Activated gamma-delta T cell (primary cell): ENCODE measurements around the gene IPMK.

Source experiments
- DNase-seq: peaks from one replicate; lab custom pipeline; 2025; lab: John Stamatoyannopoulos, UW
- total RNA-seq, 2 donors: gene quantifications; one replicate each; lab custom pipeline; 2026; lab: John Stamatoyannopoulos, UW

IPMK gene
- total RNA-seq, result 18.4 to 18.9 reads per million in 2 donors

DNA sequence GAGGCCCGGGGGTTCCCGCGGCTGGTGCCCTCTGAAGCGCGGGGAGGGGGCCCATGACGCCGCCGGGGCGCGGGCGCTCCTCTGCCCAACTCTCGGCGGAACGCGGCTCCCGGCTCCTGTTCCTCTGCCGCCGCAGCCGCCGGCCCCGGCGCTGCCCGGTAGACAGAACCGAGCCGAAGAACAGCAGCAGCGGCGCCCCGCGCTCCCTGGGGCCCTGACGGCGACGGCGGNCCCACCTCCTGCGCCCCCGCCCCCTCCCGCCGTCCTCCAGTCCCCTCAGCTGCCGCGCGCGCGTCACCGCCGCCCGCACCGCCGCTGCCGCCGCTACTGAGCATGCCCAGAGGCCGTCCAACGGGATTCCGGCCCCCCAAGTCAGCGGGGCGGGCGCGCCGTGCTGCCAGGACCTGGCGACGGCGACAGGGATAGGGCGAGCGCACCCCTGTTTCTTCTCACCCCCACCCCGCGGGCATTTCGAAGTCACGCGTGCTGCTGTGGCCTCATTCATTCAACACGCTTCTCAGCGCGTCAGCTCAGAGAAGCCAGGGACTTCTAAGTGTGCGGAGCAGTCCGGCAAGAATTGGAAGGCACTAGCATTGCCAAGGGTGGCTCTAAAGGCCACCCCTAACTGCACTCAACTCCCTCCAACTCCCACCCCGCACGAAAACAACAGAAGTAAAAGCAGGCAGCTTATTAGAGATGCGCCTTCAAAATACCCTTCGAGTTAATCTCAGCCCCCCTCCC lies at the start of gene IPMK:
Gene IPMK (minus strand): TSS at position 182 of the 741 bp plus-strand sequence. CDS start 283 bp downstream, outside the sequence.
- peak; percentile 99 for DNase-seq

DNA sequence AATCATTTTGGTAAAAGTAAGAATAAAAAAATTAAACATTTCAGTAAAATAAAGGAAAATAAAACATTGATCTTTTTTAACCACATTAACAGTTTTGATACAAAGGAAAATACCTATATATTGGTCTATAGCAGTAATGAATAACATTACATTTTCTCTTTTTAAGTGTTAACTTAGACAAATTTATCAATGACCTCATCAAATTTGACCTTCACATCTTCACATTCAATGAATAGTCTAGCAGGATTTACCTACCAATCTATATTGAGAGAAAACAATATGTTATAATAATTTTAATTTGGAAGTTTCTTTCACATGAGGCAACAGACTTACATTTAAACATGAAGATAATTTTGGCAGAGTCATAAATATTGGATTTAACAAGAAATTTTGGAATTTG lies 49.2 kb upstream of the IPMK start:
- no peak for DNase-seq

DNA sequence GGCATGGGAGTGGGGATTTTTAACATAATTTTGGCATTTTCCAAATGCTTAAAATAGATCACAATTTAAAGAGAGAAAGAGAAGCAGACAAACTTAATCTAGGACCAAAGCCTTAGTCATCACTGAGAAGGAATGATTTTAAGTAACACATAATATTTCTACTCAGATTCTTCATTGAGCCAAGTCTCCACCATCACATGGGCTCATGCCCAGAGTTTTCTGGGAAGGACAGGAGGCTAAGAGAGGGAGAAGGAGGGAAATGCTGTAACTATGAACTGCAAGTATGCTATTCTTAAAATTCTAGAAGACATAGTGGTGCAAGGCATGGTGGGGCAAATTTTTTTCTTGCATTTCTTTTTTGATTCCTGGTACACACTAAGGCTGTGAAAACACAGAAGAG lies 43.3 kb upstream of the IPMK start:
- no peak for DNase-seq

DNA sequence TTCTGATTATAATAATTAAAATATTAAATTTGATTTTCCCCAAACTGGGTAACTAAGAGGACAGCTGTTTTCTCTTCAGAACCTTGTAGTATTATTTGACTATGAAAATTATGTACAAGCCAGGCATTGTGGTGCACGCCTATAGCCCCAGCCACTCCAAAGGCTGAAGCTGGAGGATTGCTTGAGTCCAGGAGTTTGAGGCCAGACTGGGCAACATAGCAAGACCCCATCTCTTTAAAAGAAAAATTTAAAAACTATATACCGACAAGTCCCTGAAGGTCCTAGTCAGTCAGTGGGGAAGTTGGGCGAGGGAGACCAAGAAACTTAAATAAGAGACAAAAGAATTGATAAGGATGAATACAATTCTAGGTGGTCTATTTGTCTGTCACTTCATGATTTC lies 40.0 kb upstream of the IPMK start:
- DNase-seq, result no peak

DNA sequence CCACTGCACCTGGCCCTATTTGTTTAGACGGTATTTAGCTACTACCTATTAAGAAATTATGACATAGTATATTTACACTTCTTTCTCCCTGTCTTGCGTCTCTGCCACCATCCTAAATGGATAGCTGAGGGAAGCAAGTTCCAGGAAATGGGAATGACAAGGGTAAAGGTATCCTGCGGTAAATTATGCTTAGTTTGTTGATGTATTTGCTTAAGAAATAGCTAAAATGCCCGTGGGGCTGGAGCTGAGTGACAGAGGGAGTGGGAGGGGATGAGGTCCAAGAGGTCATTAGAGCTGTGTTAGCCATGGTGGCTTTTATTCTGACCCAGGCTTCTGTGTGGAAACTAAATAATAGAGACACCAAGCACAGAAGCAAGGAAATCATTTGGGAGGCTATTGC lies 38.1 kb upstream of the IPMK start:
- DNase-seq, result no peak

DNA sequence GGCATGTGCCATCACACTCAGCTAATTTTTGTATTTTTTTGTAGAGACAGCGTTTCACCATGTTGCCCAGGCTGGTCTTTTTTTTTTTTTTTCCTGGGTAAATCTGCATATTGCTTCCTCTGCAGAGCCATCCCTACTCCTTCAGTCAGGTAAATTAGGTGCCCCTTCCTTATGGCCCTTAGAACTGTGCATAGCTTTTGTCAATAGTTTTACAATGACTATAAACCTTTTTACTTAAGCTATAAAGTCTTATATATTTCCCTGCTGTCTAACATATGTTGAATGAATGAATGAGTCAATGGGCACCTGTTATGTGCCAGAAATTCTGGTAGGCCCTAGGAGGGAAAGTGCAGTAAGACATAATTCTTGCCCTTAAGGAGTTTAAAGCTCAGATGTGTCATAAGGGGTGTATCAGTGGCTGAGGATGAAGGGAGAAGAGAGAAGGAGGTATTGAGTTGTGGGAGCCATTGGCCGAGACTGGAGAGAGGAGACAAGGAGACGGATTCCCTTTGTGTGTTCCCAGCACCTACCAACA lies 36.5 kb upstream of the IPMK start:
- no peak for DNase-seq

DNA sequence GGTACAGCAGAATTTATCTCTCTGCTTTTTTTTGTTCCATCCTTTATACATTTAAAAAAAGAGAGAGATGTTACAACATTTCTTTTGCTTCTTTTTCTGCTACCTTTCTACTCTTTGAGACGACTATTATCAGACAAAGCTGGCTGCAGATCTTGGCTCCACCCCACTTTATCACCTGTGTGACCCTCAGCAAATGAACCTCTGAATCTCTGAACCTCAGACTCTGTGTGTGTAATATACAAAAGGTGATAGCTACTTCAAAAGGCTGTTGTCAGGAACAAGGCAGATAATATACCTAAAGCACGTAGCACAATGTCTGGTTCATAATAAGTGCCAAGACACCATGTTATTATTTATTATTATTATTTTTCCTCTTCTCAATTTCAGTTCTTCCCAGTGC lies 34.6 kb upstream of the IPMK start:
- DNase-seq, result no peak

DNA sequence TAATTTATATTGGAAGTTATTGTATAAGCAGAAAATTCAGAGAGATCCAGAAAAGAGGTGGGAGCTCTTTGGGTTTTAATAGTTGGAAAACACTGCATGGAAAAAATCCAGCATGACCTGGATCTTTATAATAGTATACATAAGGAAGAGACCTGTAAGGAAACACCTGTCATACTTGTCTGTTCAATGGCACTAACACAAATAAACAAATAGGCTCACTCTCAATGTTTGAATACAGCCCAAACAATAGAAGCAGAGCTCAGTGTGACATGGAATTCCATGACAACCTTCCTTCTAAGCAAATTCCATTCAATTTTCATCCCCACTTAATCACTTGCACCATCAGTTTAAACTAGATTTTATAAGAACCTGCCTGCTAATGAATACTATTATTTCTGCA lies 33.0 kb upstream of the IPMK start:
- no peak for DNase-seq

DNA sequence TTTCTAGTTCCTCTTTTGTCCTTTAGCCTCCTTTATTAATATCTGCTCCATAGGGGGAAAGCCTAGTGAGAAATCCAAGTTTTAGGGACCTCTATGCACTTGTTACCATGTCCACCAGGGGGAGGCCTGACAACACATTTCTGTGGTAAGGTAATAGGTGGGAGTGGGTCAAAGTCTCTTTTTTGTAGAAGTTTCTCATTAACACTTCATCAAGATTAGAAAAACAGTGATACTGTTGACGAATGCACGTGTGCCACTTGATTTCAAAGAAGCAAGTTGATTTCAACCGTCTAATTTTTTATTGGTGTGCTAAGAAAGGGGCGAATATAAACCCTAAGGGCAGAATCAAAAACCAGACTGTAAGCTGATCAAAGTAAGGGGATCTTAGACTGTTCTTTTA lies 31.9 kb upstream of the IPMK start:
- no peak for DNase-seq

DNA sequence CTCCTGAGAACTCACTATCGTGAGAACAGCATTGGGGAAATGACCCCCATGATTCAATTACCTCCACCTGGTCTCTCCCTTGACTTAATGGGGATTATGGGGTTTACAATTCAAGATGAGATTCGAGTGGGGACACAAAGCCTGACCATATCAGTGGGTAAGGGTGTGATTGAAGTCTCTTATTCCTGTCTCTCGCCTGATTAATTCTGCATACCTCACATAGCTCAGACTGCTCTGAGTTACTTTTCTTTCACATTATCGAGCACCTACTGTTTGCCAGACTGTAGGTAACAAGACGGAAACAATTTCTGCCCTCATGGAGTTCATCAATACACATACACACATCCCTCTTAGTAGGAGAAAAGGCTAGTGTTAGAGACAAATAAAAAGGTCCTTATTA lies 26.3 kb upstream of the IPMK start:
- no peak for DNase-seq

DNA sequence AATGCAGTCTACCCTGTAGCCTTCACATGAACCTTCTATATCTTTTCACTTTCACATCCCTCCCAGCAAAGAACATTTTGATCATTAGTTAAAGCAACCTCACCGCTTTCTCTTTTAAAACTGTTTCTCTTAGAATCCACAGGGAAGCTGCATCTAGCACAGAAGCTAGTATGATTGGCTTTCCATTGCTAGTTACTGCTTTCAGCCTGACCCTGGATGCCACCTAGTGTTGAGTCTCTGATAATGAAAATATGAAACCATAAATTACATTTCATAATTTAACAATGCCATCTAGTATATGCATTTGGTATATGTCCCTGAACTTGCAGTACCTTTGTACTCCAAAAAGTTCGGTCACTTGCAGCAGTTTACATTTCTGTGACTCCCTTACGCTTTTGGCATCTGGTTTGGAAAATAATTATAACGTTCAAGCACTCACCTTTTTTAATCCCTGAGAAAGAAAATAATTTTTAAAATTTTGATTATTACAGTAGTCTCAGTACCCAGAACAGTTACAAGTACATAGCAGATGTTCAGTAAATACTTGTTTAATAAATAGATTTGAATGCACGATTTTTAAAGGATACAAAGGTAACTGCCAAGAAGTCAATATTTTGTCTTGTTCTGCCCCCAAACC lies 24.0 kb upstream of the IPMK start:
- DNase-seq, result no peak

DNA sequence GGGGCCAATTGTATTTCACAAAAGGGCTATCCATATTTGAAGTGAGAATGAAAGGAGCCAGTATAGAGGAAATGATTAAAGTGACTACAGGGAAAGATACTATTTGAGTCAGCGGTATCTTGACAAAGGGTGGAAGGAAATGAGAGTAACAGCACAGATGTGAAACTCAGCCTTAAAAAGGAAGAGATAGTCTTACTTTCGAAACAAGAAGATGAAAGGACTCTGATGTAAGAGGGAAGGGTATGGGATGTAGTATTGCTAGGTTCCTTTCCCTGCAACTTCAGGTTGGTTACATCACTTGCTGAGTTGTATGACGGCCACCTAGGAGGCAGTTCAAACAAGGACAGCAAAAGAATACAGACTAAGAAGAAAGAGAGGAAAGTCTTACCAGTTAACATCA lies 14.9 kb upstream of the IPMK start:
- DNase-seq, result no peak

DNA sequence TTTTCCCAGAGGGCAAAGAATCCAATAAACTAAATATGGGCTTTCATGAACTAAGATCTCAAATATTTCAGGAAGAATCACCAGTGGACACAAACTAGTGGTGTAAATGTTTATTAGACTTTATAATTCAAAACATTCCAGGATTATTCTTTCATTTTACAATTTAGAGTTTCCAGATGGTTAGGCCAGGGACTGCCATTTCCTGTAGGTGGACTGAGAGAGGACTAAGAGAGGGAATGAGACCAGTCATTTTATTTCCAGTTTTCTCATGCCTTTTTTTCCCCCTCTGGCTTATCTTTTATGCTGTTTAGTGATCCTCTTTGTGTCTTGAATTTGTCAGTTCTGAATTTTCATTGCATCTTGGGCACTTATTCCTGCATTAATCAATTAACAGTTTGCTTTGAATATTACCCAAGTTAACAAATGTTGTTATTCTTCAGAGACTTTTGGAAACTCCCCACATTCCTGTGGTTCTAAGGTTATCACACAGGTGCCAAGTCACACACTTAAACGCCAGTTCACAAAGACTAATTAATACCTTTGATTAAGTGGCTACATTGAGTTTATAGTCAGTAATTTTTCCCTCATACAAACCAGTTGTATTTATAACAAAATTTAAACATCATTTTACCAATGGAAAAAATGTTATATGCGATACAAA lies 13.5 kb upstream of the IPMK start:
- DNase-seq, result no peak

DNA sequence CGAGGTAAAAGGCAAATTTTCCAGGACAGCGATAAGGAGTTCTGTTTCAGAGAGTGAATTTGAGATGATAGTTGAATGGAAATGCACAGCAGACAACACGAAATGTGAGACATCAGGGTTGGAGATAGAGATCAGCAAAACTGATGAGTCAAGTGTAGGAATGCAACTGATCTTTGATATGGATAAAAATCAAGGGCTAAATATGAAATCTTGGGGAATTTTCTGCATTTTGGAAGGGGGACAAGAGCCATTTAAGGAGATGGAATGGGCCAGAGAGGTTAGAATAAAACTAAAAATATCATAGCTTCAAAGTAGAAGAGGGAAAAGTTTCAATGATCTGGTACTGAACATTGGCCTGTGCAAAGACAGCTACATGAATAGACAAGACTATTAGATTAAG lies 12.8 kb upstream of the IPMK start:
- no peak for DNase-seq

DNA sequence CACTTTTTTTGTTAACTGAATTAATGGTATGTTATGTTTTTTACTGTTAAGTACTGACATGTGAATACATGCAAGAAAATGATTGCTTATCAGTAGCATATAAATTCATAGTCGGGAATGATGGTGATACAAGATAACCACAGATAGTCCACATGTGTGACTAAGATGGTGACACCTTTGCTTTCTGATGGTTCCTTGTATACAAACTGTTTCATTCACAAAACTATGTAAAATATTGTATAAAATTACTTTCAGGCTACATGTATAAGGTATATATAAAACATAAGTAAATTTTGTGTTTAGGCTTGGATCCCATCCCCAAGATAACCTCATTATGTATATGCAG lies 11.2 kb upstream of the IPMK start:
- DNase-seq, result no peak

DNA sequence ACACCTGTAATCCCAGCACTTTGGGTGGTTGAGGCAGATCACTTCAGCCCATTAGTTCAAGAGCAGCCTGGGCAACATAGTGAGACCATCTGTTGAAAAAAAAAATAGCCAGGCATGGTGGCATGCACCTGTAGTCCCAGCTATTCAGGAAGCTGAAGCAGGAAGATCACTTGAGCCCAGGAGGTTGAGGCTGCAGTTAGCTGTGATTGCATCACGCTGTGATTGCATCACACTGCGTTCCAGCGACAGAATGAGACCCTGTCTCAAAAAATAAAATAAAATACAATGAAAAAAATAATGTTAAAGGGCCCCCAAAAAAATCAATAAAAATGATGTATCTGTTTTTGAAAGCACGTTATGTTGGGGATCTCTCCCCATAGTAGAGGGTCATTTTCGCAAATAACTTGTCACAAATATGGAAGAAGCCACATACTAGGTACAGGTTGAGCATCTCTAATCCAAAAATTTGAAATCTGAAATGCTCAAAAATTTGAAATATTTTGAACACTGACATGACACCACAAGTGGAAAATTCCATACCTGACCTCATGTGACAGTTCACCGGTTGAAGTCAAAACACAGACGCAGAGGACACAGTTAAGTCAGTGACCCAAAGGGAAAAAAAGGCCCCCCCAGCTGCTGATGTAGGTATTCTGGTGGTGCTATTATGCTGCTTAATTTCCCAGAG lies 10.7 kb upstream of the IPMK start:
- DNase-seq, result no peak

DNA sequence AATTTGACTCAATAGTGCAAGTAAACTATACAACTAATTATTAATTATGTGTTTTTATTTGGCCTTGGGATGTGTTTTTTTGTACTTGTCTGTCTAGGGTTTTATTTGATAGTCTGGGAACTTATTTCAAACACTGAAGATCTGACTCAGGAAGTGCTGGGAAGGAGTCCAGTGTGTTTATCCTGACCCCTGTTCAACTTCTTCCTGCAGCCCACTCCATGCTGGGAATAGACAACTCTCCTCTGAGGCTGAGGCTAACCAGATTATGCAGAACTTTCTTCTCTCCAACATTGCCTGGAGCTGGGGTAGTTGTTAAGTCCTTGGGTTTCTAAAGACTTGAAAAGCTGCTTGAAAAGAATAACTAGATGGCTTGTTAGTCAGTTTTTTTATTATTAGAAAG lies 8.2 kb upstream of the IPMK start:
- DNase-seq, result no peak

DNA sequence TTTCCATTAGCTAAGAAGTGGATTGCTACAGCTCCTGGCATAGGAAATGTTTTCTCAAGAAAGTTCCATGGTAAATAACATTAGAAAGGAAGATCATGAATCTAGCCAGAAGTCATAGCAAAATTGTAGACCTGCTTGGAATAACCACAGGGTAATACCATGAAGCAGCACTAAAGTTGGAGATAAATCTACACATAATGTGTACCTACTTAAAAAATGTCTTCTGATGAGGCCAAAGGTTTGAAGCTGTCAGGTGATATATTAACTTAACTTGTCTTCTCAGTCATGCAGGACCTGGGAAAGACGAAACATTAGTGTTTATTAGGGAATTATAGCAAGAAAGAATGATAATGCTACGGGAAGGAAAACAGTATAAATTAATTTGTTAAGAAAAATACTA lies 7.6 kb upstream of the IPMK start:
- DNase-seq, result no peak

DNA sequence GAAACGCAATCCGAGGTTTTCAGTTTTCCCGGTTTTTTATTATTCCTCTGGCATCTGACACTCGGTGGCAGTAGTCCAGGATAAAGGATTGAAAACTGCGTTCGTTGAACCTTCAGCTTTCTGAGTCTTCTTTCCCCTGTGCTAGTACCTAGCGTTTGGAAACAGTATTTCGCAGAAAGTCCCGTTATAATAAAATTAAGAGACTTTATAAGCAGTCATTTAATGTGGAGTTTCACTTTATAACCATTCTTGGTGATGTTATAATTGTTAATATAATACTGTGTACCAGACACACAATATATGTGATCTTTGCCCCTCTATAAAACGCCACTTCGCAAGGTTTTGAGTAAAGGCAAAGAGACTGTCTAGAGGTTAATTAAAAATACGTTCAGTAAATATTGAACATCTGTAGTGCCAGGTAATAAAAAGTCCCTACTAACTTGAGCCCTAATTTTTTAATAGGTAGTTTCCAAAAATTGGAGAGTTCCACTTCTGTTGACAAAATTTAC lies 2.1 kb upstream of the IPMK start:
- no peak for DNase-seq

DNA sequence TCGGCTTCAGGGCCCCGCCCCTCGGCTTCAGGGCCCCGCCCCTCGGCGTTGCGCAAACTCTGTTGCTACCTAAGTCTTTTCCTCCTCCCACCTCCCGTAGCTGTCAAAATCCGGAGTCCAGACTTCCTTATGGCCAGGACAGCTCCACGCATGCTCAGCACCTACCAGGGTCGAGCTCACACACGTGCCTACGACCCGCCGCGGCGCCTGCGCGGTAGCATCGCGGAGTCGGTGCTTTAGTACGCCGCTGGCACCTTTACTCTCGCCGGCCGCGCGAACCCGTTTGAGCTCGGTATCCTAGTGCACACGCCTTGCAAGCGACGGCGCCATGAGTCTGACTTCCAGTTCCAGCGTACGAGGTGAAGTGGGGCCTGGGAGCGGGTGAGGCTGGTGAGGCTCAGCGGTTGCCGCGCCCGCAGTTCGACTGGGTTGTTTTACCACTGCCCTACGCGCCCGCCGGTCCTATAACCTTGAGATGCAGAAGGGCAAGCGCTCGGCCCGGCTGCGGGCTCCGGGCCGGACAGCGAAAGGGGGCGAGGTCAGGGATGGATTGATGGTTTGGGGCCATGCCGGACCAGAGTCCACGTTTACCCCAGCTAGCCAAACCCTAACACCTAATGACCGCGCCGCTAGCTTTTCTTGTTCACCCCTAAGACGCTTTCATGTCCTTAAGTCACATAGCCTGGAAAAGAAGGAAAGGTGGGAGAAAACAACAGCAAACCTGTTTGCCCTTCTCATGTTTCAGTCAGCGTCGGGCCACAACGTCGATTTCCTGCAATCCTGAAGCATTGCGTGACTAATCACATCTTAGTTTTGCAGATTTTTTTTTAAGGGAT lies 1.5 kb upstream of the IPMK start, which contains the start of gene CISD1:
Gene CISD1 (plus strand): TSS at position 217 of the 836 bp plus-strand sequence. CDS start 112 bp downstream, at position 329.
- peak; percentile 90 for DNase-seq

DNA sequence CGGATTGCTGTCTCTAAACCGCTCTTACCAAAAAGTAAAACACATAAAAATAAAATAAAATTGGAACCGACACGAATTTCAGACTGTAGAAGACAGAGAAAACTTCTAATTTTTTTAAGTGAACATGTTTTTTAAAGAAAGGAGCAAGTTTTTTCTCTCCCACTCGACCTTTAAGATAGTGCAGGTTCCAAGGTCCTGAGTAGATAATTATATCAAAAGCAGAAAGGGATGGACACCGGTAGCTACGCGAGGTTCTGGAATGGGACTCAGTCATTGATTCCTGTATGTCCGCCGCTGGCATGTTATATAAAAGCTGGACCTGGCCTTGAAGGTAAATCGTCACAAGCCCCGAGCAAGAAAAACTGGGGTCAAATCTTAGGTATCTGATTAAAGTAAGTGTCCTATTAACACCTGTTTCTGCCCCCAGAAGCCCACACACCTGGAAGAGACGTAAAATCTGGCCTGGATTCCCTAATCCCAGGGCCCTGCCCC lies 806 bp upstream of the IPMK start:
- no peak for DNase-seq
